ENCODE results near the gene DOCK3.

- TF ChIP-seq GABPA (IDR thresholded peaks at IDR 0.05; ENCODE audit: low read depth), result no peak
- TF ChIP-seq HCFC1 (IDR thresholded peaks at IDR 0.05; ENCODE audit: low read length), result no peak
- TF ChIP-seq USF1 (IDR thresholded peaks at IDR 0.05; ENCODE audit: borderline replicate concordance, extremely low read length, insufficient read depth, low read depth, low read length), result no peak
- TF ChIP-seq PBX3 (IDR thresholded peaks at IDR 0.05; ENCODE audit: insufficient replicate concordance, low read depth, low read length), result no peak
- no peak for TF ChIP-seq CTCF (IDR thresholded peaks at IDR 0.05 in 2 of 3, conservative IDR thresholded peaks at IDR 0.05 in 1 of 3; ENCODE audit: control insufficient read depth in 2 of 3, extremely low read depth in 1 of 3, insufficient read depth in 1 of 3, low read depth in 3 of 3, low read length in 3 of 3)
- TF ChIP-seq POLR2A (IDR thresholded peaks at IDR 0.05; ENCODE audit: low read depth, low read length), result no peak
- TF ChIP-seq YY1 (IDR thresholded peaks at IDR 0.05; ENCODE audit: low read depth, low read length), result no peak
- no peak for TF ChIP-seq POLR2AphosphoS5 (IDR thresholded peaks at IDR 0.05; ENCODE audit: low read length)
- TF ChIP-seq ZNF622 (IDR thresholded peaks at IDR 0.05), result no peak
Measured at GRCh38 chr3:51408813-51409212, 734.1 kb downstream of the DOCK3 start.
